ENCODE measurements around the gene HYOU1. TPM values are rescaled to one million over a fixed set of nuclear protein-coding genes. Genes with fewer than 3 reads are reported as not detected.
"Not testable (repeated sequence)": the region's sequence is repeated elsewhere in the genome, so short reads cannot be mapped to it uniquely, and the experiment has no call there.

Gene HYOU1
- total RNA-seq, 1 experiment from 2014 or later: 205 TPM

DNA sequence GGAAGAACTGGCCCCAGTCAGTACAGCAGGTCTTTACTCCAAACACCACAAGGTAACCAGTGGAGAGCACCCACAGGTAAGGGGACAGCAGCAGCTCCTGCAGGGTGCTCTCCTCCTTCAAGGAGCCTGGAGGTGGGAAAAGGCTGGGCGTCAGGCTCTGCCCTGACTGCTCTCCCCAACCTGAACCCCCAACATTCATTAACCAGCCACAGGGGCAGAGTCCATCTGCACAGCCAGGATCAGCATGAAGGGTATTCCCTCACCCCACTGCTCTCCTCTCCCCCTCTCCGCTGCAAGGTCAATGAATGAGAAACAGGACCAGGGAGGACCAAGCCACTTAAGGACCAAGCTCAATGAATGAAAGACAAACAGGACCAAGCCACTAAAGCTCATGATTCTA, 30.0 kb downstream of the HYOU1 start:
- in situ Hi-C loops (cut with HindIII; ENCODE audit: low sequenced_read_pairs): no loop called here
- DNase-seq (ENCODE audit: low spot score): no peak

DNA sequence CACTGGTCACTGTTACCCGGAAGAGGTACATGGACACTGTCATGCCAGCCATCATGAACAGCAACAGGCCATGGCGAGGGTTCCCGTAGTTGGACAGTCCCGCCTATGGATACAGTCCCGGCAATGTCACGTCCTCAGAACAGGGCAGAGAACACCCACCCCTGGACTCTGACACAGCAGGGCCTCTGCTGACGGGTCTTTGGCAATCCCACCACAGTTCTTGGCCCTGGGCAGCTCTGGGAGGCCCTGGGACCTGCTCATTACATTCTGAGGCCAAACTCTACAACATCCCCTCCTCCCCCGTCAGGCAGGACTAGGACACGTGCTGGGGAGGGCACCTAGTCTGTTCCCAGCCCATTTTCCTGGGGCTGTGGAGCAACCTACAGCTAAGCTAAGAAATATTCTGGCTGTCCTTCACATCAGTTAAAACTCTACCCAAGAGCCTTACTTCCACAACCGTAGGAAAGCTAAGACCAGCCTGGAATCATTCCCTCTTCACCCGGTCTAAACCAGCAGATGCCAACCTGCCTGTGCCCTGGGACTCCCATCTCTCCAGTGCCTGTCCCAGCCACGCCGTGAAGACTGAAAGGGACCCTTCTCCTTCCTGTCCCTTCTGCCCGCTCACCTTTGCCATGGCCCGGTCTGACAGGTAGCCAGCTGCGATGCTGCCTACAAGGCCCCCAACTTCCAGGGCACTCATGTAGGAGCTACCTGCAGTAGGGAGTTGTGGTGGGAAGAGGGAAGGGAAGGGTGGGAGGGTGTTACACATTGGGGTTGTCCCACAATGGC, 30.8 kb downstream of the HYOU1 start:
- DNase-seq (ENCODE audit: low spot score): no peak
- in situ Hi-C loops (cut with HindIII; ENCODE audit: low sequenced_read_pairs): no loop called here

DNA sequence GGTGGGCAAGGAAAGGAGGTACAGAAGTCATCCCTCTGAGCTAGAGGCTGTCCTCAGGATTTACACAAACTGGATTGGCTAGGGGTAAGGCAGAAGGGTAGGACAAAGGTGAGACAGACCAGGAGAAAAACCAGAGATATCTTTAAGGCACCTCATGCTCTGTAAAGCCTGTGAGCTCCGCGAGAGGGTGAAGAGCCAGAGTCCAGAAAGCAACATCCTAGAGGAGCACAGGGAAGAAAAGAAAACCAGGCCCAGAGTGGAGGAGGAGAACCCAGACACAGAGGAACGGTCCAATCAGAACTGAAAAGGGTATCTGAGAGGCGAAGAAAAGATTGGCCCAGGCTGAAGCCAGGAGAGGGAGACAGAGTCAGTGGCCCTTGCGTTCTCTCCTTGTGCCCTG, 31.5 kb downstream of the HYOU1 start:
- no peak for DNase-seq (ENCODE audit: low spot score)
- in situ Hi-C loops (cut with HindIII; ENCODE audit: low sequenced_read_pairs): no loop called here

DNA sequence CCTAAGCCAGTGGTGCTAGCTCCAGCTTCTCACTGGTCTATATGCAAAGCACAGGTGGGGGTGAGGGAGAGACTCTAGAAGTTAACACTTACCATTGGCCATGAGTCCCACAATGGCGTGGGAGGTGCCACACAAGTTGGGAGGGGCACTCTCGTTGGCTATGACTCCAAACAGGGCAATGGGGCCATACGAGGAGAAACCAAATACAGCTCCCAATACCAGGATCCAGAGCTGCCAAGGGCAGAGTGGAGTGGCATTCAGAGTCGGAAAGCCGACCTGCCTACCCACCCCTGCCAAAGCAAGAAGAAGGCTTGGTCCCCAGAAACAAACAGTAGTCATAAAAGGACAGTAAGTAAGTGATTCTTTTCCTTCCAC, 31.9 kb downstream of the HYOU1 start:
- no peak for DNase-seq (ENCODE audit: low spot score)
- in situ Hi-C loops (cut with HindIII; ENCODE audit: low sequenced_read_pairs): no loop called here

DNA sequence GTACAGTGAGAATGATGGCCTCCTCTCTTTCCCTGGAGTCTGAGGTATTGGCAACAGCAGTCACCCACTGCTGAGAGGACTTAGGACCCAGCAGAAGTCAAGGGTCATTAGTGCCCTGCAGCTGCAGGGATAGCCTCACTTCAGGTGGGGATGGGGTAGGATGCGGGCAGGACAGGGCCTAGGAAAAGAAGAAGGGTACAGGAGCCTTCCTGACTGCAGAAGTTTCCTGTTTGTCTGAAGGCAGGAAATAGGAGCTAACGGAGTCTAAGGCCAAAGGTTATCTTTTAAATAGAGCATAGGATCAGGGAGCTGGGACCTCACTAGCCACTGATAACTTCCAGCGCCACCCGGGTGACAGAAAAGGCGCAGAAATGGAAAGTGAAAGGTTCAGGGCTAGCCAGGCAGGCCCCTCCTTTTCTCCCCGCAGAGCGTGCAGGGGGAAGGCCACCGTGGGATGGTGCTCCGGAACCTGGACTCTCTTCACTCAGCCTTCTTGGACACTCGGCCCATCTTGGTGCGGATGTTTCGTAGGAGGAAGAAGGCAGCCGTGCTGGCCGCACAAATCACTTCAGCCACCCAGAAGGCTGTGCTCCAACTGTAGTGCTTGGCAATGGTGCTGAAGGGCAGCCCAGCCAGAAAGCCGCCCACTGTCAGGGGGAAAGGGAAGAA, 32.4 kb downstream of the HYOU1 start:
- in situ Hi-C loops (cut with HindIII; ENCODE audit: low sequenced_read_pairs): no loop called here
- DNase-seq (ENCODE audit: low spot score): no peak

DNA sequence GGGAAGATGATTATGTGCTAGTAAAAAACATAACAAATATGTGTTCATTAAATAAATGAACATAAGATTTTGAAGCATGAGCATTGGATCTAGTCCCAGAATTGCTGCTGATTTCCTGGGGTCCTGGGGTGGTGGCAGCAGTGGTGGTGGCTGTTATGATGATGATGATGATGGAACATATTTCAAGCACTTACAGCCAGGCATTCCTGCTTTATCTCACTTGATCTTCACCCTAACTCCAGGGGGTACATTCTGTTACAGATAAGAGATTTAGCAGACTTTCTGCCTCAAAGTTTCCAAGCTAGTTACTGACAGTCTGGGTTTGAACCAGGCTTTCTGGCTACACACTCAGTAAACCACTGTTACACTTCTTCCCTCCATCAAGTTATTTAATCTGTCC, 33.3 kb downstream of the HYOU1 start:
- in situ Hi-C loops (cut with HindIII; ENCODE audit: low sequenced_read_pairs): no loop called here
- no peak for DNase-seq (ENCODE audit: low spot score)

DNA sequence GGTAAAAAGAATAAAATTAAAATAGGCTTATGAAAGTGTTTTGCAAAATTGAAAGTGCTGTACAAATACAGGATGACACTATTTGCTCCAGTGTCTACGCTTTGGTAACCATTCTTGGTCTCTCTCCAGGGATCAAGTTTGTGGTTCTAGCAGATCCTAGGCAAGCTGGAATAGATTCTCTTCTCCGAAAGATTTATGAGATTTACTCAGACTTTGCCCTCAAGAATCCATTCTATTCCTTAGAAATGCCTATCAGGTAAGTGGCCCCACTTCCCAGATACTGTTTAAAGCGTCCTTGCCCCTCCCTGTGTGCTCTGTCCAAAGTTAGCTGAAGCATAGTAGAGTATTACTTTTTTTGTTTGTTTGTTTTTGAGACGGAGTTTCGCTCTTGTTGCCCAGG, 35.4 kb downstream of the HYOU1 start:
- in situ Hi-C loops (cut with HindIII; ENCODE audit: low sequenced_read_pairs): no loop called here
- DNase-seq (ENCODE audit: low spot score): no peak

DNA sequence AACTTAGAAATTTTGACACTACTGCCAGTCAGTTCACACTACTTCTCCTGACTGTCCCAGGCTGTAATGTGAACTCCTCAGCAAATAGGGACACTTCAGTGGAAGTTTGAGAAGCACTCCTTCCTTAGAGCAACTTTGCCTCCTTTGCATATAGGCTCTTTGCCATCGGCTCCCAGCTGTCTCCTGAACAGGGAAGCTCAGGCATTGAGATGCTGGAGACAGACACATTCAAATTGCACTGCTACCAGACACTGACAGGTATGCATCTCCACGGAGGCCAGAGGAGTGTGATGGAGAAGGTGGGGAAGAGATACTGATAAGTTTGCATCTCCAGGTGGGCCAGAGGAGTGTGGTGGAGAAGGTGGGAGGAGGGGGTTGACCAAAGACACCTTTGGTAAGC, 37.0 kb downstream of the HYOU1 start:
- no peak for DNase-seq (ENCODE audit: low spot score)
- in situ Hi-C loops (cut with HindIII; ENCODE audit: low sequenced_read_pairs): loop anchor here (10.0 kb wide), 1 partner anchor 85 kb away; the partner anchor contains the start of genes C2CD2L and DPAGT1

DNA sequence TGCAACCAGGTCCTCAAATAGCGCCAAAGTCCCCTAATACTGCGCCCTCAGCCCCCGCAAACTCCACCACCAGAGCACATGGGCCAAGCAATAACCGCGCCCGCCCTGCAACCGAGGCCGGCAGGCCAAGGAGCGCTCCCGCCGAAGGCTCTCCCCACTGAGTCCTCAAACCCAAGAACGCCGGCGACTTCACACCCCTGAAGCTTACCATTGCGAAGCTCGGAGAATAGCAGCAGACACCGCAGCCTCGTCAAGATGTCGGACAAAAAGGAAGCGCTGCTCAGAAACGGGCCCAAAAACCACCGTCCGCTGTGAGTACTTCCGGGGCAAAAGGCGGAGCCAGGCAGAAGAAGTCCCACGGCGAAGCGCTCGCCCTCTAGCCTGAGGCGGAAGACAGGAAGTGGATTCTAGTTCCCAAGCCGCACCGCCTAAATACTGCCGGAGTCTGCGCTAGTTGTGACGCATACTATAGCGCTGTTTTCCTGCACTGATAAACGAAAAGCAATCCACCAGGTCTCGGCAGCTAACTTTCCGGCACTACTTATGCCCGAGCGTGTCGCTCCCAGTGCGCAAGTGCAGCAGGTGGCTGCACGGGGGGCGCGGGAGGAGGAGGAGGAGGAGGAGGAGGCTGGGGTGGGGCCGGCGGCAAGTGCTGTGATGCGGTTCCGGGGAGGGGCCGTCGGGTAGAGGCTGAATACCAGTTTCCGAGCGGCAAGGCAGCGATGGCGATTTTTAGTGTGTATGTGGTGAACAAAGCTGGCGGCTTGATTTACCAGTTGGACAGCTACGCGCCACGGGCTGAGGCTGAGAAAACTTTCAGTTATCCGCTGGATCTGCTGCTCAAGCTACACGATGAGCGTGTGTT, 38.7 kb downstream of the HYOU1 start, which contains the start of the genes RPS25 and TRAPPC4:
Gene RPS25 (minus strand): TSS at position 270 of the 865 bp plus-strand sequence. CDS start 59 bp downstream, at position 211.
Gene TRAPPC4 (plus strand): TSS at position 693 of the 865 bp plus-strand sequence. CDS start 30 bp downstream, at position 723.
- in situ Hi-C loops (cut with HindIII; ENCODE audit: low sequenced_read_pairs): loop anchor here (10.0 kb wide), 1 partner anchor 86 kb away; the partner anchor contains the start of genes C2CD2L and DPAGT1
- peak; percentile 98 for DNase-seq (ENCODE audit: low spot score)

DNA sequence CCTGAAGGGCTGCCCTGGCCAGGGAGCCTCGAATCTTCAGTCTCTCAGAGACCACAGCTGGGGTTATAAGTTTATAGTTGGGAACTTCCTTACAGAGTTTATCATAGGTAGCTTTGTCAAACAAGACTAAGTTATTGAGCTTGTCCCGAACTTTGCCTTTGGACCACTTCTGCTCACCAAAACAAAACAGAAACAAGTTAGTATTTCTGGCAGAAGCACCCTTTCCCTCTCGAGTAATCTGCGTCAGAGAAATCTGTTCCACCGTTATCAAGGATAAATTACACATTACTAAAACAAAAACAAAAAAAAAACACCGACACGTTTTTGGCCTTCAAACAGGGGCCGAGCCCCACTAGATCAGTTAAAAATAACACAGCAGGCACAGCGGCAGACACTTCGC, 39.6 kb downstream of the HYOU1 start:
- in situ Hi-C loops (cut with HindIII; ENCODE audit: low sequenced_read_pairs): loop anchor here (10.0 kb wide), 1 partner anchor 87 kb away; the partner anchor contains the start of genes C2CD2L and DPAGT1
- DNase-seq (ENCODE audit: low spot score): not testable (repeated sequence)

DNA sequence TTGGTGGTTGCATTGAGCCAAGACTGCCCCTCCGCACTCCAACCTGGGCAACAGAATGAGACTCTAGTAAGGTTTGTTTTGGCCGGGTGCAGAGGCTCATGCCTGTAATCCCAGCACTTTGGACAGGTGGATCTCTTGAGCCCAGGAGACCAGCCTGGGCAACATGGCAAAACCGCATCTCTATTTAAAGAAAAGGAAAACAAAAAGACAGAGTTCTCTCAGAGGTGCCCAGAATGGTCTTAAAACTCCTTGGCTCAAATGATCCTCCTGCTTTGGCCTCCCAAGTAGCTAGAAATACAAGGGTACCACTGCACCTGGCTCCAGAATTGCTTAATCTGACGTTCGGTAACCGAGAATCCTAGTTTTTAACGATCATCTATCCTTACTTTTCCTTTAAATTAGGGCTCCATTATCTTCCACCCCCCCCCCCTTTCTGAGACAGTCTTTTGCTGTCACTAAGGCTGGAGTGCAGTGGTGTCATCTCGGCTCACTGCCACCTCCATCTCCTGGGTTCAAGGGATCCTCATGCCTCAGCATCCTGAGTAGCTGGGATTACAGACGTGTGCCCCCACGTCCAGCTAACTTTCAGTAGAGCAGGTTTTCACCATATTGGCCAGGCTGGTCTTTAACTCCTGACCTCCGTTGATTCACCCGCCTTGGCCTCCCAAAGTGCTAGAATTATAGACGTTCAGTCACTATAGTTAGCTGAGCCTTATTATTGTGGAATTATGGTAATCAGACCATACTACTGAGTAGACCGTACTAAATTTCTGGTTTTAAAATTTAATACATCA, 40.6 kb downstream of the HYOU1 start:
- DNase-seq (ENCODE audit: low spot score): no peak
- in situ Hi-C loops (cut with HindIII; ENCODE audit: low sequenced_read_pairs): loop anchor here (10.0 kb wide), 1 partner anchor 88 kb away; the partner anchor contains the start of genes C2CD2L and DPAGT1

DNA sequence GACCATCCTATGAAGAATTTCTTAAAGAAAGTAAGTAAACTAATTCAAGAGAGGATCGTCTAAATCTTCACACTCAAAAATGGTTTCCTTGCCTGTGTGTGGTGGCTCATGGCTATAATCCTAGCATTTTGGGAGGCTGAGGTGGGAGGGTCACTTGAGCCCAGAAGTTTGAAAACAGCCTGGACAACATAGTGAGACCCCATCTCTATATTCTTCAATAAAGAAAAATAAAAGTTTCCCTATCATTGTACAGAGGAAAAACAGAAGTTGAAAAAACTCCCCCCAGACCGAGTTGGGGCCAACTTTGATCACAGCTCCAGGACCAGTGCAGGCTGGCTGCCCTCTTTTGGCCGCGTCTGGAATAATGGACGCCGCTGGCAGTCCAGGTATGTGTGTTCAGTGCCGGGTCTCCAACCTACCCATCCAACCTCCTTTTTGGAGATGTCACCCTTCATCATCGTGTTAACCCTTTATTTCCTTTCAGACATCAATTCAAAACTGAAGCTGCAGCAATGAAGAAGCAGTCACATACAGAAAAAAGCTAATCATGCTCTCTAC, 41.9 kb downstream of the HYOU1 start:
- in situ Hi-C loops (cut with HindIII; ENCODE audit: low sequenced_read_pairs): loop anchor here (10.0 kb wide), 1 partner anchor 90 kb away; the partner anchor contains the start of genes C2CD2L and DPAGT1
- no peak for DNase-seq (ENCODE audit: low spot score)

DNA sequence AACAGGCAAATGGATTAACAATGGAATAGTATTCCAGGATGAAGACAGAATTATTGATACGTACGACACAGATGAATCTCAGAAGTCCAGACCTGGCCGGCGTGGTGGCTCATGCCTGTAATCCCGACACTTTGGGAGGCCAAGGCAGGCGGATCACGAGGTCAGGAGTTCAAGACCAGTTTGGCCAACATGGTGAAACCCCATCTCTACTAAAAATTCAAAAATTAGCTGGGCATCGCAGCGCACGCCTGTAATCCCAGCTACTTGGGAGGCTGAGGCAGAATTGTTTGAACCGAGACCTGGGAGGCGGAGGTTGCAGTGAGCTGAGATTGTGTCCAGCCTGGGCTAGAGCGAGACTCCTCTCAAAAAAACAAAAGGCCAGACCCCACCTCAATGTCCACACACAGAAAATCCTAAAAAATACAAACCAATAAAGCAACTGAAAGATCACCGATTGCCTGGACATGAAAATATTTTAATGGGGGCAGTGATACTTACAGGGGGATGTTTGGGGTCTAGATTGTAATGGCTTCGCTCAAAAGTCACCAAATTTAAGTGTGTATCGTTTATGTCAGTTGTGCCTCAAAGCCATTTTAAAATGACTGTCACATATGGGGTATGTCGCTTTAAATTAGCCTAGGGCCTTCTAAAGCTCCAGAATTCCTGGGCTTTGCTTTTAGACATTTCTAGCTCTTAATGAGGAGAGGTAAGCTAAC, 42.6 kb downstream of the HYOU1 start:
- no peak for DNase-seq (ENCODE audit: low spot score)
- in situ Hi-C loops (cut with HindIII; ENCODE audit: low sequenced_read_pairs): loop anchor here (10.0 kb wide), 1 partner anchor 90 kb away; the partner anchor contains the start of genes C2CD2L and DPAGT1

DNA sequence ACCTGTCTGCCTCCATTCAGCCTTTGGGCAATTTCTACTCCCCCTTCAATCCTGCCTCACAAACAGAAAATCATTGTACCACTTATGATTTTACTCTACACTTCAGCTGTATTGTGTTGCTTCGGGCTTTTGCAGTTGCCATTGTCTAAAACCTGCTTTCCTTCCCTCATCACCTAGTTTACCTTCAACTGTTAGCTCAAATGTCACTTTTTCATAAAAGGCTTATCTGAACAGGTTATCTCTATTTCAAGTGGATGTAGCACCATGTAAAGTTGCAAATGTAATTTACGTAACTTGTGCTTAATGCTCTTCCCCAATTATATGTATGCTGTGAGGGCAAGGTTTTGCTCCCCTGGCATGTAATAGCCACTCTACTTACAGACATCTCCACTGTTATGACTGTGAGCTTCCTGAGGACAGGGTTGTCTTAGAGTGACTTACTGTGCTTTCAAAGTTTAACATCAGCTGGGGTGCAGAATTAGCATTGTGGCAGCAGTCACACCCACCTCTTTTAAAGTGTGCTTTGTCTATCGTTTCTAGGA, 44.3 kb downstream of the HYOU1 start:
- no peak for DNase-seq (ENCODE audit: low spot score)
- in situ Hi-C loops (cut with HindIII; ENCODE audit: low sequenced_read_pairs): loop anchor here (10.0 kb wide), 1 partner anchor 92 kb away; the partner anchor contains the start of genes C2CD2L and DPAGT1

DNA sequence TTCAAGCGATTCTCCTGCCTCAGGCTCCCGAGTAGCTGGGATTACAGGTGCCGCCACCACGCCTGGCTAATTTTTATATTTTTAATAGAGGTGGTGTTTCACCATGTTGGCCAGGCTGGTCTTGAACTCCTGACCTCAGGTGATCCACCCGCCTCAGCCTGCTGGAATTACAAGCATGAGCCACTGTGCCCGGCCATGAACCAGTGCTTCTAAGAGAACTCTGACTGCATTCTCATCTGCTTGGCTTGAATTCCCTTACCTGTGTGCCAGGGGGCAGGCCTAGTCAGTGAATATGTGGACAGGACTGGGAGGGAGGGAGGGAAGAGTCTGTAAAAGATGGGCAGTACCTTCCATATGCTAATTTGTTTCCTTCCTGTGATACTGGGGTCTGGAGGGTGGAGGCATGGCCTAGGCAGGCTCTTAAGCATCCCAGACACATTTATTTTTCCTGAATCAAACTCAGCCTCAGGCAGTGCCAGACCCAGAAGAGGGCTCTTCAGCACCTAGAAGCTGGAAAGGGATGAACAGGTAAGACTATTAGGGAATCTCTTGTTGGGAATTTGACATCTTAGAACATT, 45.4 kb downstream of the HYOU1 start:
- in situ Hi-C loops (cut with HindIII; ENCODE audit: low sequenced_read_pairs): loop anchor here (10.0 kb wide), 1 partner anchor 93 kb away; the partner anchor contains the start of genes C2CD2L and DPAGT1
- no peak for DNase-seq (ENCODE audit: low spot score)

DNA sequence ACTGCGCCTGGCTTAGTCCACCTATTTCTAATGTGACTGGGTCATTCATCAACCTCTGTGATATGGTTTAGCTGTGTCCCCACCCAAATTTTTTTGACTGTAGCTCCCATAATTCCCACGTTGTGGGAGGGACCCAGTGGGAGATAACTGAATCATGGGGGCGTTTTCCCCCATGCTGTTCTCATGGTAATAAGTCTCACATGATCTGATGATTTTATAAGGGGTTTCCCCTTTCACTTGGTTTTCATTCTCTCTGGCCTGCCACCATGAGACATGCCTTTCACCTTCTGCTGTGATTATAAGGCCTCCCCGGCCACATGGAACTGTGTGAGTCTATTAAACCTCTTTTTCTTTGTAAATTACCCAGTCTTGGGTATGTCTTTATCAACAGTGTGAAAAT, 50.3 kb downstream of the HYOU1 start:
- in situ Hi-C loops (cut with HindIII; ENCODE audit: low sequenced_read_pairs): no loop called here
- no peak for DNase-seq (ENCODE audit: low spot score)

DNA sequence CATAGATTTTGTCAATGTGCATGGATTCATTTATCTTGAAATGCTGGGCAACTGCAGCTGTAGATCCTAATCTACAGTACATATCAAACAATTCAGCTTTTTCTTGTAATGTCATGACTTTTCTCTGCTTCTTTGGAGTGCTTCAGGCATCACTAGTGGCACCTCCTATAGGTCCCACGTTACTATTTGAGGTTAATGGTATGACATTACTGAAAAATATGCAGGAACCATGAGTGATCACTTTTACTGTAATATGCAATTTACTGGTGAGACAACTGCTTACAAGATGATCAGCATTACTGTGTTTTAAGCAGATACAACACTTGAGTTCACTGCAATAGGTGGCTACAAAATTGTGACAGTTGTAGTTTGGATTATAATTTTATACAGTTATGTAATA, 56.1 kb downstream of the HYOU1 start:
- no peak for DNase-seq (ENCODE audit: low spot score)
- in situ Hi-C loops (cut with HindIII; ENCODE audit: low sequenced_read_pairs): no loop called here

Data from G401 (cell line).